SK-N-SH (cell line): Measurements from ENCODE around the gene JMJD7. TPM values are rescaled to one million over a fixed set of nuclear protein-coding genes. Genes with fewer than 3 reads are reported as not detected.

Experiments
- CTCF ChIA-PET: fragments of 300-600, 350-600 bp; formaldehyde crosslinking; extraction: SDS; loops from one replicate; lab custom pipeline; 2021; lab: Yijun Ruan, JAX
- POLR2A ChIA-PET: fragments of 350-600 bp; sonication (Branson Sonifier 250); formaldehyde crosslinking; extraction: SDS; loops from one replicate; lab custom pipeline; 2020; ENCODE audit warnings: antibody characterized with exemption, inconsistent platforms; lab: Yijun Ruan, JAX
- DNase-seq: peaks from one replicate; pipeline ENCODE4 v3.0.0; 2012
- H2AFZ ChIP-seq: fragments of 200-600 bp; sonication (generic); 2 replicates; pipeline ENCODE4 v1.8.1; 2016; ENCODE audit warnings: antibody characterized with exemption, mild to moderate bottlenecking, low read depth
- H3F3A ChIP-seq: fragments of 200-600 bp; sonication (generic); replicated peaks from 2 replicates; pipeline ENCODE3; 2016; ENCODE audit warnings: antibody characterized with exemption, mild to moderate bottlenecking; ENCODE audit not compliant: insufficient read depth
- H3K27ac ChIP-seq, 2 experiments: fragments of 200-500 bp in 1 of 2; fragments of 200-600 bp in 1 of 2; sonication (Bioruptor generic) in 1 of 2; sonication (generic), shearing (Covaris generic) in 1 of 2; 2 replicates each; pipeline versions ENCODE4 v1.5.1 to v1.6.1; 2014 to 2016; ENCODE audit warnings: low read depth in 2 of 2, inconsistent platforms in 1 of 2, low read length in 1 of 2, mild to moderate bottlenecking in 1 of 2, mixed read lengths in 1 of 2
- H3K27me3 ChIP-seq: fragments of 200-600 bp; sonication (generic), shearing (Covaris generic); 2 replicates; pipeline ENCODE4 v1.6.1; 2016; ENCODE audit warnings: mixed run types; ENCODE audit not compliant: insufficient read depth
- H3K36me3 ChIP-seq, 2 experiments: fragments of 200-500 bp in 1 of 2; fragments of 200-600 bp in 1 of 2; sonication (Bioruptor generic) in 1 of 2; sonication (generic) in 1 of 2; replicated peaks in 1 of 2; 2 replicates each; pipeline versions ENCODE3 to v1.5.1; 2014 to 2016; ENCODE audit warnings: low read length in 1 of 2, mild to moderate bottlenecking in 1 of 2; ENCODE audit not compliant: insufficient read depth in 2 of 2, control insufficient read depth in 1 of 2
- H3K4me1 ChIP-seq, 2 experiments: fragments of 200-500 bp in 1 of 2; fragments of 200-600 bp in 1 of 2; sonication (Bioruptor generic) in 1 of 2; sonication (generic), shearing (Covaris generic) in 1 of 2; 2 replicates each; pipeline versions ENCODE4 v1.5.1 to v1.6.1; 2014 to 2016; ENCODE audit warnings: low read depth in 1 of 2, low read length in 1 of 2, mixed run types in 1 of 2; ENCODE audit not compliant: insufficient read depth in 2 of 2, control insufficient read depth in 1 of 2
- H3K4me2 ChIP-seq: fragments of 200-600 bp; sonication (generic), shearing (Covaris generic); 2 replicates; pipeline ENCODE4 v1.6.1; 2017; ENCODE audit warnings: mixed run types
- H3K4me3 ChIP-seq, 2 experiments: fragments of 200-500 bp in 1 of 2; fragments of 200-600 bp in 1 of 2; sonication (Bioruptor generic) in 1 of 2; sonication (generic), shearing (Covaris generic) in 1 of 2; 2 replicates each; pipeline versions ENCODE4 v1.5.1 to v1.8.1; 2014 to 2016; ENCODE audit warnings: low read depth in 2 of 2, inconsistent platforms in 1 of 2, low read length in 1 of 2, mild to moderate bottlenecking in 1 of 2, mixed read lengths in 1 of 2, moderate library complexity in 1 of 2
- H3K79me2 ChIP-seq: fragments of 200-600 bp; sonication (generic); 2 replicates; pipeline ENCODE4 v1.8.1; 2017; ENCODE audit warnings: mild to moderate bottlenecking; ENCODE audit not compliant: insufficient read depth
- H3K9ac ChIP-seq: fragments of 200-600 bp; sonication (generic); 2 replicates; pipeline ENCODE4 v1.6.1; 2017; ENCODE audit warnings: mixed run types
- H3K9me2 ChIP-seq: fragments of 200-600 bp; sonication (generic); 2 replicates; pipeline ENCODE4 v1.6.1; 2017; ENCODE audit warnings: mixed run types
- H3K9me3 ChIP-seq: fragments of 200-600 bp; sonication (generic); 2 replicates; pipeline ENCODE4 v1.6.1; 2017; ENCODE audit warnings: mixed run types, mild to moderate bottlenecking, moderate library complexity
- H4K20me1 ChIP-seq: fragments of 200-600 bp; sonication (generic); 2 replicates; pipeline ENCODE4 v1.6.1; 2017; ENCODE audit warnings: mild to moderate bottlenecking, mixed run types; ENCODE audit not compliant: insufficient read depth
- ELF1 ChIP-seq: IDR thresholded peaks from 2 replicates; pipeline ENCODE4 v1.4.0; 2012
- EZH2phosphoT487 ChIP-seq: fragments of 200-600 bp; sonication (generic); IDR thresholded peaks from 2 replicates; pipeline ENCODE4 v1.6.1; 2017; ENCODE audit warnings: low read depth, mixed run types, mild to moderate bottlenecking, antibody characterized with exemption, moderate library complexity, borderline replicate concordance
- FOSL2 ChIP-seq: IDR thresholded peaks from 2 replicates; pipeline ENCODE4 v1.4.0; 2012; ENCODE audit warnings: low read depth, mild to moderate bottlenecking, moderate library complexity, borderline replicate concordance
- FOXJ3 ChIP-seq: sonication (generic); formaldehyde crosslinking; IDR thresholded peaks from 2 replicates; pipeline ENCODE4 v1.5.1; 2020; ENCODE audit warnings: mild to moderate bottlenecking, missing genetic modification reagents
- JUND ChIP-seq: IDR thresholded peaks from 2 replicates; pipeline ENCODE4 v1.4.0; 2012
- NRF1 ChIP-seq: IDR thresholded peaks from 2 replicates; pipeline ENCODE4 v1.6.1; 2012; ENCODE audit warnings: low read depth, mild to moderate bottlenecking, low read length
- POLR2AphosphoS5 ChIP-seq: IDR thresholded peaks from 2 replicates; pipeline ENCODE4 v1.6.1; 2012; ENCODE audit warnings: low read depth, low read length
- RAD21 ChIP-seq: IDR thresholded peaks from 2 replicates; pipeline ENCODE4 v1.6.1; 2012; ENCODE audit warnings: mild to moderate bottlenecking, low read length
- RFX5 ChIP-seq: IDR thresholded peaks from 2 replicates; pipeline ENCODE4 v1.6.1; 2012; ENCODE audit warnings: mild to moderate bottlenecking, improper control_type of control experiment, low read length
- RXRA ChIP-seq: IDR thresholded peaks from 2 replicates; pipeline ENCODE4 v1.4.0; 2012; ENCODE audit warnings: low read depth, mild to moderate bottlenecking, borderline replicate concordance
- SIN3A ChIP-seq: IDR thresholded peaks from 2 replicates; pipeline ENCODE4 v1.6.1; 2012; ENCODE audit warnings: low read depth, mild to moderate bottlenecking, low read length, moderate library complexity, borderline replicate concordance
- SMC3 ChIP-seq: IDR thresholded peaks from 2 replicates; pipeline ENCODE4 v1.6.1; 2012; ENCODE audit warnings: low read depth, low read length, improper control_type of control experiment
- TAF1 ChIP-seq: IDR thresholded peaks from 2 replicates; pipeline ENCODE4 v1.6.1; 2012; ENCODE audit warnings: low read depth, mild to moderate bottlenecking, low read length, moderate library complexity, borderline replicate concordance
- TEAD4 ChIP-seq: IDR thresholded peaks from 2 replicates; pipeline ENCODE4 v1.4.0; 2012; ENCODE audit warnings: mild to moderate bottlenecking, borderline replicate concordance; ENCODE audit not compliant: insufficient read depth
- WGBS: methylation state at CpG from one replicate; pipeline ENCODE4 v1.1.6; 2017; ENCODE audit warnings: low lambda C conversion rate; 5-methylcytosine and 5-hydroxymethylcytosine counted together
- polyA plus RNA-seq, 3 experiments: library from polyadenylated mRNA; depleted of rRNA; stranded (reverse); fragments of >200 nt; gene quantifications; 2 replicates each; pipeline ENCODE4 v1.2.3, GENCODE V29; 2012
- TF ChIP-seq, protein P1 (sequence below): fragments of 150-350 bp; IDR thresholded peaks from 2 replicates; pipeline ENCODE4 v1.6.1; 2016; ENCODE audit warnings: mild to moderate bottlenecking, low read depth, low read length
- TF ChIP-seq, protein P2 (sequence below): IDR thresholded peaks from 2 replicates; pipeline ENCODE4 v1.4.0; 2012; ENCODE audit warnings: low read depth, borderline replicate concordance
- TF ChIP-seq, protein P3 (sequence below): IDR thresholded peaks from 2 replicates; pipeline ENCODE4 v1.4.0; 2012; ENCODE audit warnings: low read depth, borderline replicate concordance
- TF ChIP-seq, protein P4 (sequence below): IDR thresholded peaks from 2 replicates; pipeline ENCODE4 v1.4.0; 2012; ENCODE audit warnings: low read depth
- TF ChIP-seq, protein P5 (sequence below): IDR thresholded peaks from 2 replicates; pipeline ENCODE4; 2012

Gene JMJD7
- polyA plus RNA-seq, 1 of the 3 experiments (the other 2 are of a cell fraction): 6.5 TPM

DNA sequence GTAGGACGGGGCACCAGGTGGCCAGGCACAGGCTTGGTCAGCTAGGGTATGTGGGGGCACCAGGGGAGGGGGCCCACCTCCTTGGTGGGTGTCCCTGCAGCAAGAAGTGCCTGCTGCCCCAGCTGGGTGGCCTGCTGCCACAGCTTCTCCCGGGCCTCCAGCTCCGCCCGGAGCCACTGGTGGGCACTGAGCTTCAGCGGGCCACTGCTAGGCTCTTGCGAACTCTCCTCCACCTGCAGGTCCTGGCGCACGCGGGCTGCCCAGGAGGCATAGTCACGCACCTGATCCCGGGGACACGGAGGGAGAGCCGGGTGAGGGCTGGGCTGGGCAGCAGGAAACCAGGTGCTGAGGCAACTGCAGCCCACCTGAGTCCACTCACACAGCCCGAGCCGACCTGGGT, 40.4 kb downstream of the JMJD7 start:
- Histone ChIP-seq H3K4me2 (no peak overlapping the region), H4K20me1 (no peaks in the 10 kb centered on the region), H3K4me3 (no peak overlapping the region), H3K4me1 (peaks cover 0 to 14% of the 10 kb centered on the region in 2 experiments; a peak in 1 of 4 replicates), H3K36me3 (no peaks in the 10 kb centered on the region), H2AFZ (no peak overlapping the region), H3K27me3 (no peaks in the 10 kb centered on the region), H3K27ac (no peak overlapping the region), H3K9me2 (no peaks in the 10 kb centered on the region), H3K79me2 (no peaks in the 10 kb centered on the region), H3F3A (no peaks in the 10 kb centered on the region), H3K9me3 (no peaks in the 10 kb centered on the region), H3K9ac (no peak overlapping the region)
- WGBS: 50% methylated on average over 2 of the region's 15 CpGs
- ChIA-PET CTCF (interaction anchor here (1.0 kb wide), 1 partner anchor 26 kb away, joined by 3 read pairs; no protein-coding TSS in a partner anchor), POLR2A (no interaction called here)
- no peak for DNase-seq
- TF ChIP-seq FOXJ3 (CRISPR knock-in tag): no peak
- TF ChIP-seq SMC3: no peak
- no peak for TF ChIP-seq RFX5
- no peak for TF ChIP-seq RAD21
- TF ChIP-seq RXRA: no peak
- no peak for TF ChIP-seq NRF1
- no peak for TF ChIP-seq EZH2phosphoT487
- no peak for TF ChIP-seq TEAD4
- TF ChIP-seq, protein P1, sequence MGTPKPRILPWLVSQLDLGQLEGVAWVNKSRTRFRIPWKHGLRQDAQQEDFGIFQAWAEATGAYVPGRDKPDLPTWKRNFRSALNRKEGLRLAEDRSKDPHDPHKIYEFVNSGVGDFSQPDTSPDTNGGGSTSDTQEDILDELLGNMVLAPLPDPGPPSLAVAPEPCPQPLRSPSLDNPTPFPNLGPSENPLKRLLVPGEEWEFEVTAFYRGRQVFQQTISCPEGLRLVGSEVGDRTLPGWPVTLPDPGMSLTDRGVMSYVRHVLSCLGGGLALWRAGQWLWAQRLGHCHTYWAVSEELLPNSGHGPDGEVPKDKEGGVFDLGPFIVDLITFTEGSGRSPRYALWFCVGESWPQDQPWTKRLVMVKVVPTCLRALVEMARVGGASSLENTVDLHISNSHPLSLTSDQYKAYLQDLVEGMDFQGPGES: no peak
- no peak for TF ChIP-seq ELF1

DNA sequence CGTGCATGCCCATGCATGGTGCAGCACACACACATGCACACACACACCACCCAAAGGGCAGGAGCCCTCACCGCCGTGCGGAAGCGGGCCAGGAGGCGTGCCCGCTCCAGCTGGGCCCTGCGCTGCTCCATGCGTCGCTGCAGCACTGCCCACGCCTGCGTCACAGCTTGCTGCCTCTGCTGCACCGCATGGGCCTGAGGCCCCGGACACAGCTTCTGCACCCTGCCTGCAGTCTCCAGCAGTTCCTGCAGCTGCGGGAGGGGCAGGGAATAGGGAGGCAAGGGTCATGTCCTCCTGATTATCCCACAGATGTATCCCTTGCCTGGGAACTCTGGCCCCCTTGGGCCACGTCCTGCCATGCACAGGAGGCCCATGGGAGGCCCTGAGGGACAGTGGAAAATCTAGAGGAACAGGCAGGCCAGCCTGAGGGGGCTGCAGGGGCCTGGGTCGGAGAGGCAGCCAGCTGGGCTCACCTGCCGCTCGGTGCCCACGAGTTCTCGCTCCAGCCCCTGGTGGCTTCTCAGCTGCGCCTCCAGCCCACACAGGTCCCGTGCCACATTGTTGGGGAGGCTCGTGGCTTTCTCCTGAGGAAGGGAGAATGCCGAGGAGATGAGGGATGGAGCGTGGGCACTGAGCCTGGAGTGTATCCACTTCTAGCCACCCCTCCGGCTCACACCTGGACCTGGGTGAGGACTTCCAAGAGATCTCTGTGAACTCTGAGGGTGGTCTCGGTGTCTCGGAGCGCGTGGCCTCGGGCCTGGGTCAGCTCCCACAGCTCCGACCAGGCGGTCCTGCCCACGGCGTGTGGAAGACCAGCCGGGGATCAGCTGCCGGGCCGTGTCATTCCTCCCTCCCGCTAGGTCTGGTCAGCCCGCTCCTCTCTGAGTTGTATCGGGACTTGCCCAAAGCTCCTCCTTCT, 42.1 kb downstream of the JMJD7 start:
- DNase-seq: no peak
- Histone ChIP-seq H3K36me3 (no peaks in the 10 kb centered on the region), H3K4me1 (peaks cover 0 to 14% of the 10 kb centered on the region in 2 experiments; a peak in 1 of 4 replicates), H3K79me2 (no peaks in the 10 kb centered on the region), H3K27ac (no peak overlapping the region), H3K9me2 (no peaks in the 10 kb centered on the region), H2AFZ (no peak overlapping the region), H3K4me2 (no peak overlapping the region), H3K4me3 (no peak overlapping the region), H3K9ac (no peak overlapping the region), H3K27me3 (no peaks in the 10 kb centered on the region), H3K9me3 (no peaks in the 10 kb centered on the region), H3F3A (no peaks in the 10 kb centered on the region), H4K20me1 (no peaks in the 10 kb centered on the region)
- WGBS: 72% methylated on average over 13 of the region's 42 CpGs
- ChIA-PET POLR2A (no interaction called here), CTCF (interaction anchor here (0.6 to 1.5 kb wide), 2 partner anchors 35 kb away, joined by 4 read pairs; no protein-coding TSS in a partner anchor)
- no peak for TF ChIP-seq SIN3A
- no peak for TF ChIP-seq RFX5
- TF ChIP-seq, protein P2, sequence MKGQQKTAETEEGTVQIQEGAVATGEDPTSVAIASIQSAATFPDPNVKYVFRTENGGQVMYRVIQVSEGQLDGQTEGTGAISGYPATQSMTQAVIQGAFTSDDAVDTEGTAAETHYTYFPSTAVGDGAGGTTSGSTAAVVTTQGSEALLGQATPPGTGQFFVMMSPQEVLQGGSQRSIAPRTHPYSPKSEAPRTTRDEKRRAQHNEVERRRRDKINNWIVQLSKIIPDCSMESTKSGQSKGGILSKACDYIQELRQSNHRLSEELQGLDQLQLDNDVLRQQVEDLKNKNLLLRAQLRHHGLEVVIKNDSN: no peak
- no peak for TF ChIP-seq FOSL2
- TF ChIP-seq POLR2AphosphoS5: no peak
- TF ChIP-seq, protein P1: no peak
- TF ChIP-seq, protein P3, sequence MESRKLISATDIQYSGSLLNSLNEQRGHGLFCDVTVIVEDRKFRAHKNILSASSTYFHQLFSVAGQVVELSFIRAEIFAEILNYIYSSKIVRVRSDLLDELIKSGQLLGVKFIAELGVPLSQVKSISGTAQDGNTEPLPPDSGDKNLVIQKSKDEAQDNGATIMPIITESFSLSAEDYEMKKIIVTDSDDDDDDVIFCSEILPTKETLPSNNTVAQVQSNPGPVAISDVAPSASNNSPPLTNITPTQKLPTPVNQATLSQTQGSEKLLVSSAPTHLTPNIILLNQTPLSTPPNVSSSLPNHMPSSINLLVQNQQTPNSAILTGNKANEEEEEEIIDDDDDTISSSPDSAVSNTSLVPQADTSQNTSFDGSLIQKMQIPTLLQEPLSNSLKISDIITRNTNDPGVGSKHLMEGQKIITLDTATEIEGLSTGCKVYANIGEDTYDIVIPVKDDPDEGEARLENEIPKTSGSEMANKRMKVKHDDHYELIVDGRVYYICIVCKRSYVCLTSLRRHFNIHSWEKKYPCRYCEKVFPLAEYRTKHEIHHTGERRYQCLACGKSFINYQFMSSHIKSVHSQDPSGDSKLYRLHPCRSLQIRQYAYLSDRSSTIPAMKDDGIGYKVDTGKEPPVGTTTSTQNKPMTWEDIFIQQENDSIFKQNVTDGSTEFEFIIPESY: no peak
- TF ChIP-seq JUND: no peak
- TF ChIP-seq NRF1: no peak
- TF ChIP-seq, protein P4, sequence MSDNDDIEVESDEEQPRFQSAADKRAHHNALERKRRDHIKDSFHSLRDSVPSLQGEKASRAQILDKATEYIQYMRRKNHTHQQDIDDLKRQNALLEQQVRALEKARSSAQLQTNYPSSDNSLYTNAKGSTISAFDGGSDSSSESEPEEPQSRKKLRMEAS: no peak
- no peak for TF ChIP-seq EZH2phosphoT487
- no peak for TF ChIP-seq TAF1
- TF ChIP-seq SMC3: no peak
- TF ChIP-seq RXRA: no peak
- TF ChIP-seq, protein P5, sequence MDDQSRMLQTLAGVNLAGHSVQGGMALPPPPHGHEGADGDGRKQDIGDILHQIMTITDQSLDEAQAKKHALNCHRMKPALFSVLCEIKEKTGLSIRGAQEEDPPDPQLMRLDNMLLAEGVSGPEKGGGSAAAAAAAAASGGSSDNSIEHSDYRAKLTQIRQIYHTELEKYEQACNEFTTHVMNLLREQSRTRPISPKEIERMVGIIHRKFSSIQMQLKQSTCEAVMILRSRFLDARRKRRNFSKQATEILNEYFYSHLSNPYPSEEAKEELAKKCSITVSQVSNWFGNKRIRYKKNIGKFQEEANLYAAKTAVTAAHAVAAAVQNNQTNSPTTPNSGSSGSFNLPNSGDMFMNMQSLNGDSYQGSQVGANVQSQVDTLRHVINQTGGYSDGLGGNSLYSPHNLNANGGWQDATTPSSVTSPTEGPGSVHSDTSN: no peak
